HG02885 (cell line): ENCODE measurements around the gene MITD1.
A peak's percentile ranks its signal among the peaks of the same experiment; 100 is the strongest.
"Not testable (repeated sequence)": the region's sequence is repeated elsewhere in the genome, so short reads cannot be mapped to it uniquely, and the experiment has no call there.

Experiments
- ATAC-seq: cut with Tn5 transposase; IDR thresholded peaks from one replicate; pipeline ENCODE4 v1.9.1; 2021; ENCODE audit warnings: mild to moderate bottlenecking; ENCODE audit not compliant: unreplicated experiment, poor library complexity

MITD1 gene

DNA sequence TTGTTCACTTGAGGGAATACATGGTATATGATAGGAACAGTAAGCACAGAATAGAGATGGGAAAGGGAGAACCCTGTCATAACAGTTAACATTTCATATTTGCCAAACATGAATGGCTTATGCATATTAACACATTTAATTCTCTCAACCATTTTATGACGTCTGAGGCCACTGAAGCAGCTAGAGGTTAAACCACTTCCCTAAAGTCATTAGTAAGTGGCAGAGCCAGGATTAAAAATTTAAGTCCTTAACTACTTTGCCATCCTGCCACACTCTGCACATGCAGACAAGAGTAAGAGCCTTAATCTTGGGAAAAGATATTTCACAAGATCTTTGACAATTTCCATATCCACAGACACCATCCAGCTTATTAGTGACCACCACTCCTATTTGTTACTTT is 24.0 kb downstream of the MITD1 start:
- no peak for ATAC-seq

DNA sequence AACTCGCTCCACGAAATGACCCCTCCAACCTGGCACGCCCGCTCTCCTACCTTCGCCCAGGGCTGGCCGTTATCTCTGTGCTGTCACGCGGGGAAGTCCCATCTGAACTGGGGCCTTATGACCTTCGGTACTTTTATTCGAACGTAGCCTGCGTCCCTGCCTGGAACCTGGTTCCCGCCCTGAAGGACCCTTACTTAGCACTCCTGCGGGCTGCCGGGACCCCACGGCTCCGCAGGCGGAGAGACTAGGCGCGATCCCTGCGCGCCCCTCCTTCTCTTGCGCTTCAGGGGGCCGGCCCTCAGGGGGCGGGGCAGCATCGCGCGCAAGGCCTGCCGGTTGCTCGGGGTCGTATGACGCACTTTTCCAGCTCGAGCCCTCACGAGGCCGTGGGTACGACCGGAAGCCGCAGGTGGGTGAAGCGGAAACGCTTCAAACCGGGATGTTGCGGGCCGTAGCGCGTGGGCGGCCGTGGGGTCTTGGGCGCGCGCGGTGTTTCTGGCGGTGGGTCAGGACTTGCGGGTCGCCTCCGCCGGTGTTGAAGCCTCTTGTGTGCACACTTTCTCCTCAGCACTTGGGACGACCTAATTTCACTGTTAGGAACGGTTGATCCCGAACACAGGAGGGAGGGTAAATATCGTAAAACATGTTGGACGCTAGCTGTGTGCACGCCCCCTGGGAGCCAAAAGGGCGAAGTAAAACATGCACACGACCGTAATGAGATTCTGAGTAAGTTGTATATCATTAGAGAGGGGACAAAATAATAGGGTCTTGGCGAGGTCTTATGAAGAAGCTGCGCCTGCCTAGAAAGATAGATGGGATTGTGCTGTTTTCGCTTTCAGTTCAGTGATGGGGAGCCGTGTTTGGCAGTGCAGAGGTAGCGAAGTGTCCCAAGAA is 26.0 kb downstream of the MITD1 start, which contains the start of the genes LIPT1 and TSGA10:
Gene LIPT1 (plus strand): TSS at position 325 of the 894 bp plus-strand sequence. CDS start 6,991 bp downstream, outside the sequence.
Gene TSGA10 (minus strand): TSS at position 300 of the 894 bp plus-strand sequence. CDS start 45,503 bp downstream, outside the sequence.
- peak; percentile 96 for ATAC-seq

DNA sequence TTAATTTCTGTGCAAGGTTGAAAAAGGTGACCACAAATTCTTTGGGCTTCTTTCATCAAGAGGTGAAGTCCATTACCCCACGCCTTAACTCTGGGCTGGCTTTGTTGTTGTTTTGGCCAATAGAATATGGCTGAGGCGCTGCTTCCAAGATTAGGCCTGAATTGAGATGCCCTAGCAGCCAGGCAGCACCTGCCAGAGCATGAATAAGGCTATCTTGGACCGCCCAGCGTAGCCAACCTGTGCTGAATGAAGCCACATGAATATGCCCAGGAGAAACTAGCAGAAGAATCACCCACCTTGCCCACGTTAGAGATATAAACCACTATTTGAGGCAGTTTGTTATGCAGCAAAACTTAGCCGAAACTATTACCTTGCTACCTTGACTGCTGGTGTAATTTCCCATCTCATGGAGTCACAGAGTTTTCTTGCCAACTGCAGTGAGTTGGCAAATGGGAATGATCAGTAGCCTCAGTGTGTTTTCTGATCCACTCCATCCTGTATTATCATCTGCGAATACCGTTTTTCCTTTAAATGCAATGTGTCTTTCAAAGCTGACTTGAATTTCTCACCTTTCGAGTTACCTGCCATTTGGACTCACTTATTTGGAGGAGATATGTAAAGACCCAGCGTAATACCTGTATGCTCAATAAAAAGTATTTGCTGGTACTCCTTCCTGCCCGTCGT is 26.8 kb downstream of the MITD1 start:
- ATAC-seq: no peak

DNA sequence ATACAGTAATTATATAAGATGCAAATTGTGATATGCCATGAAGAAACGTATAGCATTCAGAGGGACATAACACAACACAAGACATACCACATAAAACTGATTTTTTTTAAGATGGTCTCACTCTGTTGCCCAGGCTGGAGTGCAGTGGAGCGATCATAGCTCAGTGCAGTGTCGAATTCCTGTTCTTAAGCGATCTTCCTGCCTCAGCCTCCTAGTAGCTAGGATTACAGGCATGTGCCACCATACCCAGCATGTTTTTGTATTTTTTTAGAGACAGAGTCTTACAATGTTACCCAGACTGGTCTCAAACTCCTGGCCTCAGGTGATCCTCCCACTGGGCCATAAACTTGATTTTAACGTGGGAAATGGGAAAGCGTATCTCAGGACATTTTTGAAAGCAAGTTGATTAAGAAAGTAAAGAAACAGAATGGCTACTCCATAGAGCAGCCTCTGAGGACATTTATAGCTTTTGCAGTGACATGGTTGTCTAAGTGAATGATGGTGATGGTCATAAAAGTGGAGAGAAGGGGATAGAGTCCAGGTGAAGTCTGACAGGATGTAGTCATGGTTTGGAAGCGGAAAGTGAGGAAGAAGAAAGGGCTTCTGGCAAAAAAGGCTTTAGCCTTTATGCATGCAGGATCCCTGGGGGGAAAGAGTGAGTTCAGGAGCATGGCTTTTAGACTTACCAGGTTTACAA is 28.5 kb downstream of the MITD1 start:
- no peak for ATAC-seq

DNA sequence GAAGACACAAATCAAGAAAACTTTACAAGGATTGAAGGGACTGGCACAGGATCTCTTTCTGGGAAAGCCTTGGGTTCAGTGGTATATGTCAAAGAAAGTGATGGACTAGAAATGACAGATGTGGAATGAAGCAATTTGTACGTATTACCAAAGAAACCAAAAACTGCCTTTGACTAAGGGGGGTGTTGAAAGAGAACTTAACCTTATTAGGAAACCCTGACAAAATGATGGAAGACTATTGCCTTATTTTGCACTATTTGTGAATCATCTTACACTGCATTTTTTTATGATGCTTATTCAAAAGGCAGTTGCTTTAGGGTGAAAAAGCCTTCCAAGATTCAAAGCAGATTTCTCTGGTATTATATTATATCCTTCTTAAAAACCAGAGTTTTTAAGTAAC is 30.2 kb downstream of the MITD1 start:
- ATAC-seq: no peak

DNA sequence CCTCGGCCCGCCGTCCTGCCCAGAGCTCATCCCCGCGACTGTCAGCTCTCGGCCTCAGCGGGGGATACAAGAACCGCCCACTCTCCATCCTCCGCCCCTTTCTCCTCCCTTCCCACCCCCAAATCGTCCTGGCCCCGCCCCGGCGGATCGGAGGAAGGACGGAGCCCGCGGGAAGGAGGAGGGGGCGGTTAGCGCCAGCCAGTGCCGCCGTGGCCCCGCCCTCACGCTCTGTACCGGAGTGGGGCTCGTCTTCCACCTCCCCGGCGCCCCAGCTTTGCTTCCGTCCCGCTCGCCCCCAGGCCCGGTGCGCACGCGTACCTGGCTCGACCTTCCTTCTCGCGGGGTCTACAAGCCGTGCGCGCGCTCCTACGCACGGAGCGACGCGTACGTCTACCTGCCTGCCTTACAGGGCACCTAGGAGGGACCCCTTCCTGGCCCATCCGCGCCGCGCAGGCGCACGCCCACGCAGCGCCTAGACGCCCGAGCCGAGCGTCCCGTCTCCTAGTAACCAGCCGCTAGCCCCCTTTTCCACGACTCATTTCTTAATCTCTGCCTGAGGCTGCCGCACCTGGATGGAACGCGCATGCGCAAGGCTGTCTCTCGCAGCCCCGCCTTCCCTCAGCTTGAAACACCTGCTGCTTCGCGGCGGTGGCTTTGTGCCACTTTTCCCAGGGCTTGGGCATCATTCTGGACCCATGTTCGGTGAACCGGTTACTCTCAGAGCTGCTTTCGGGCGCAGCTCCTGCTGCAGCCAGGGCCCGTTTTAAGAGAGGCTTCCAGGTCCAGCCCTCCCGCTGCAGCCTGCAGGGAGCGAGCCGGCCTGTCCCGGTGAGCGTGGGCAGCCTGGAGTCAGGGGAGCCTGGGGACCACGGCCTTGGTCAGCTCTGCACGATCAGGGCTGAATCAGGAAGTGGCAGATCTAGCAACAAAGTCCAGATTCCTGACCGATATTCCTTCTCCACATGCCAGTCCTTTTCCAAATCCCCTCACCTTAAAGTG is 39.4 kb downstream of the MITD1 start, which contains the start of gene C2orf15:
Gene C2orf15 (plus strand): TSS at position 598 of the 999 bp plus-strand sequence. CDS start 8,852 bp downstream, outside the sequence.
- ATAC-seq: peak; percentile 90

DNA sequence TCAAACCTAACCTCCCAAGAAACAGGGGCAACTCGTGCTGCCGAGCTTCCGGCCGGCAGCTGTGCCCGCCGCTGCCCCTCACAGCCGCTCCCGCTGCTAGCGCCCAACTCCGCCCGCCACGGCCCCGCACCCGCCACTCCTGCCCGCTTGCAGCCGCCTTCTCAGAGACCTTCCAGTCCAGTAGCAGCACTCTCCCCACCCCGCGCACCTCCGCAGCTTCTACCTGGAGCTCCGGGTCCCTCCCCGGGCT is 40.1 kb downstream of the MITD1 start:
- peak; percentile 26 for ATAC-seq

DNA sequence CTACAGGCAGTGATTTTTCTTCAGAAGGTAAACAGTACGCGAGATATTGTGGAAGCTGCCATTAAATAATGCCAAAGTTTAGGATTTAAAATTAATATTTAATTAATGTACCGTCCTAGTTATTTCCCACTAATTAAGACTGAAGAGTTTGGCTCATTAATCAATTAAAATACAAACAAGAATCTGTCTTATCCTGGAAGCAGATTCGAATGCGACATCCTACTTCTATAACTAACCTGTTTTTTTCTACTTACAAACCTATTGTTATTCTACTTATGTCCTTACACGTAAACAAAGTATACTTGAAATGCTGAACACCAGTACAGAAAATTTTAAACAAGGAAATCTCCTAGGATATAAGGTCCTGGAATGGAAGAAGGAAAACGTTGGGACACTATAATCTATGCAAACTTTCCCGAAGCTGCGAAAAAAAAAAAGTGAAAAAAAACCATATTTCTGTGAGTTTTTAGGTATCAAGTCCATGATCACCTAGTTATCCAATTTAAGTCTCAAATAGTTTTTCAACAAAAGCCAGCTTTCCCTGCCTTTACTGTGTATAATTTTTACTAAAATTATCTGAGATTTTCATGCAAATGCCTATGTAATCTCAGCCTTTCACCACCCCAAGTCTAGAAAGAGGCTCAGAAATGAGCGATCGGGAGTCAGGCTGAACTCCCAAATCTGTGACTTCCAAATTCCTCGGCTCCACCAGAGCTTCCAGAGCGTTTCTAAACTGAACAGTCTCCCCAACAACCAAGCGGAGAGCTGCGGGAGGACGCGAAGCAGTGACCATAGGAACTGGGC is 40.6 kb downstream of the MITD1 start:
- ATAC-seq: no peak

DNA sequence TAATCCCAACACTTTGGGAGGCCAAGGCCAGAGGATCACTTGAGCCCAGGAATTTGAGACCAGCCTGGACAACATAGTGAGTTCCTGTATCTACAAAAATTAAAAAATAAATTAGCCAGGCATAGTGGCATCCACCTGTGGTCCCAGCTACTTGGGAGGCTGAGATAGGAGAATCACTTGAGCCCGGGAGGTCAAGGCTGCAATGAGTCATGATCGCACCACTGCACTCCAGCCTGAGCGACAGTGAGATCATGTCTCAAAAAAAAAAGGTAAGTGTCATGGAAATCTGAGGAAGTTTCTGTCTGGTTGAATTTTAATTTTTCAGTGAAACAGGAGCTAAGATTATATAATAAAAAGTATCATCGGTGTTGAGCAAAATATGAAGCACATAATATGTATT is 41.9 kb downstream of the MITD1 start:
- ATAC-seq: no peak

DNA sequence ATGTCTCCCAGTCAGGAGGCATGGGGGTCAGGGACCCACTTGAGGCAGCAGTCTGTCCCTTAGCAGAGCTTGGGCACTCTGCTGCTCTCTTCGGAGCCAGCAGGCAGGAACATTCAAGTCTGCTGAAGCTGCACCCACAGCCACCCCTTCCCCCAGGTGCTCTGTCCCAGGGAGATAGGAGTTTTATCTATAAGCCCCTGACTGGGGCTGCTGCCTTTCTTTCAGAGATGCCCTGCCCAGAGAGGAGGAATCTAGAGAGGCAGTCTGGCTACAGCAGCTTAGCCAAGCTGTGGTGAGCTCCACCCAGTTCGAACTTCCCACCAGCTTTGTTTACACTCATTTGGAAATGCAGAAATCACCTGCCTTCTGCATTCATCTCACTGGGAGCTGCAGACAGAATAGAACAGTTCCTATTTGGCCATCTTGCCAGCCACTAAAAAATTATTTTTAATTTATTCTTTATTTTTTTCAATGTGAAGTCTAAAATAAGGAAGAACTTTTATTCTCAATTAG is 45.8 kb downstream of the MITD1 start:
- ATAC-seq: not testable (repeated sequence)

DNA sequence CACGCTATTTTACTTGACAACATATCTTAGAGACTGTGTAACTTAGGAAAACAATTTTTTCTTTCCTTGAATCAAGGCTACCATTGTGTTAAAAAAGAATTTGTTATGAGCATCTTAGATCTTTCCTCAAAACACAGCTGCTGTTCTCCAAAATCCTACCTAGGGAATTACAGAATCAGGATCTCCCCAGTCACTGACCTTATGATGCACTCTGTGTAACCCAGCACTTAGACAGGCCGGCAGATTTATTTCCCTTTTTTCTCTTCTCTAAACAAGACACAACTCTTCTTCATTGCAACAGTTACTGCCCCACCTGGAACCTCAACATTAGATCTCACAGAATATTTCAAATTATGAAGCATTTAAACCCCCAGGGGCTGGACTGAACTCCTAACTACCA is 52.9 kb downstream of the MITD1 start:
- no peak for ATAC-seq
